K562 (cell line): ENCODE measurements around the gene ATP6V1G2. TPM values are rescaled to one million over a fixed set of nuclear protein-coding genes. Genes with fewer than 3 reads are reported as not detected.
A peak's percentile ranks its signal among the peaks of the same experiment; 100 is the strongest.

Experiments
- DIDO1 ChIP-seq: fragments of 450-650 bp; IDR thresholded peaks from 2 replicates; pipeline ENCODE4 v1.6.1; 2016; ENCODE audit warnings: low read depth, missing biosample characterization, missing genetic modification characterization
- ERF ChIP-seq: fragments of 450-650 bp; formaldehyde crosslinking; IDR thresholded peaks from 2 replicates; pipeline ENCODE4 v1.4.0; 2020; ENCODE audit warnings: mild to moderate bottlenecking, mixed read lengths
- HDAC2 ChIP-seq: fragments of 450-650 bp; IDR thresholded peaks from 2 replicates; pipeline ENCODE4 v1.6.1; 2016; ENCODE audit warnings: mild to moderate bottlenecking
- NCOA6 ChIP-seq: fragments of 450-650 bp; IDR thresholded peaks from 2 replicates; pipeline ENCODE4 v1.6.1; 2017; ENCODE audit warnings: mild to moderate bottlenecking
- SOX6 ChIP-seq: fragments of 450-650 bp; IDR thresholded peaks from 2 replicates; pipeline ENCODE4 v1.6.1; 2014; ENCODE audit warnings: mild to moderate bottlenecking
- TCF3 ChIP-seq: sonication (generic); formaldehyde crosslinking; IDR thresholded peaks from 2 replicates; pipeline ENCODE4 v1.4.0; 2020; ENCODE audit warnings: mild to moderate bottlenecking, missing genetic modification reagents
- XRCC5 ChIP-seq: fragments of 200-400 bp; formaldehyde crosslinking; IDR thresholded peaks from 2 replicates; pipeline ENCODE4 v1.6.1; 2017; ENCODE audit warnings: low read depth, mild to moderate bottlenecking, low read length
- ZNF12 ChIP-seq: sonication (generic); formaldehyde crosslinking; IDR thresholded peaks from 2 replicates; pipeline ENCODE4 v1.4.0; 2020; ENCODE audit warnings: mild to moderate bottlenecking, missing genetic modification reagents
- polyA plus RNA-seq, 8 experiments: library from polyadenylated mRNA; depleted of rRNA in 4 of 8; stranded (reverse) in 5 of 8; unstranded in 3 of 8; fragments of >200 nt; fragmentation: Nextera tagmentation in 2 of 8; fragmentation: Illumina TruSeq in 1 of 8; extraction: Ambion mirVana in 2 of 8; extraction: Trizol in 1 of 8; gene quantifications; 2 replicates each; pipeline versions ENCODE4 v1.2.1 to v1.2.3, GENCODE V29; 2011 to 2014; ENCODE audit warnings: inconsistent platforms in 1 of 8, missing spikeins in 1 of 8
- total RNA-seq, 7 experiments: library from RNA; depleted of rRNA in 6 of 7; stranded (reverse); fragments of >200 nt in 6 of 7; fragmentation: Illumina TruSeq in 2 of 7; extraction: Trizol in 2 of 7; gene quantifications; 2 replicates each; pipeline versions ENCODE4 v1.2.1 to v1.2.3, GENCODE V29; 2011 to 2021; ENCODE audit warnings: low replicate concordance in 1 of 7
- TF ChIP-seq, protein P1 (sequence below): fragments of 450-650 bp; IDR thresholded peaks from 2 replicates; pipeline ENCODE4 v1.6.1; 2017; ENCODE audit warnings: antibody characterized with exemption, mild to moderate bottlenecking
- TF ChIP-seq, protein P2 (sequence below): sonication (generic); formaldehyde crosslinking; IDR thresholded peaks from 2 replicates; pipeline ENCODE4 v1.8.0; 2022; ENCODE audit warnings: missing genetic modification reagents, mild to moderate bottlenecking, borderline replicate concordance
- TF ChIP-seq, protein P3 (sequence below), 2 experiments: fragments of 450-650 bp; IDR thresholded peaks; 2 replicates each; pipeline ENCODE4 v1.6.1; 2016; ENCODE audit warnings: mild to moderate bottlenecking in 2 of 2, borderline replicate concordance in 1 of 2, low read depth in 1 of 2, moderate library complexity in 1 of 2
- TF ChIP-seq, protein P4 (sequence below): sonication (generic); formaldehyde crosslinking; IDR thresholded peaks from 2 replicates; pipeline ENCODE4 v1.9.0; 2022; ENCODE audit warnings: mild to moderate bottlenecking, missing genetic modification reagents
- TF ChIP-seq, protein P5 (sequence below): sonication (generic); formaldehyde crosslinking; IDR thresholded peaks from 2 replicates; pipeline ENCODE4 v1.8.0; 2022; ENCODE audit warnings: missing genetic modification reagents, mild to moderate bottlenecking, moderate library complexity, borderline replicate concordance

The ATP6V1G2 gene
- total and polyA plus RNA-seq, 9 of the 15 experiments (the other 6 are each of a cell fraction or from before 2014, with no cell fraction given), result 0.14 to 1.5 (median 0.33) TPM

DNA sequence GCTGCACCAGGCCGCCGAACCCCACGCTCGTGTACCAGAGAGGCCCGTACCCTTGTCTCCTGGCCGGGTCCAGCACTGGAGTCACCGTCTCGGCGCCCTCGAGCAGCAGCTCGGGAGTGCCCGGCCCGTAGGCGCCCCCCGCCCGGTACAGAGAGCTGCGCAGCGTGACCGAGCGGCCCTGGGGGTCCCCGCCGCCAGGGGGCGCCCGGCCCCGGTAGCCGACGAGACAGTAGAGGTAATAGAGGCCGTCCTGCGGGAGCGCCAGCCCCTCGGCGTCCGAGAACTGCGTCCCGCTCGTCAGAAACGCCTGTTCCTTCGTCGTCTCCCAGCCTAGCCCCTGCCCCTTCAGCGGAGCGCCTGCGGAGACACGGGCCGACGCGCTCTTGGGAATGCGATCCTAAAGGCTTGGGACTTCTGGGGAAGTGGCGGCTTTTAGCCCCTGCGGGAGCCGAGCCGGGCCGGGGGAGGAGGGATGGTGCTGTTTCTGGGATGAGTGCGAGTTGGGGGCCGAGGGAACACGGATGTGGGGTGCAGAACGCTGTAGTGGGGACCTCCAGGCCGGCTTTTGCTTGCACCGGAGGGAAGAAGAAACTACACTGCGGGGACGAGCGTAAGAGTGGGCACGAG lies 34.5 kb upstream of the ATP6V1G2 start (continued):
- TF ChIP-seq, protein P1, sequence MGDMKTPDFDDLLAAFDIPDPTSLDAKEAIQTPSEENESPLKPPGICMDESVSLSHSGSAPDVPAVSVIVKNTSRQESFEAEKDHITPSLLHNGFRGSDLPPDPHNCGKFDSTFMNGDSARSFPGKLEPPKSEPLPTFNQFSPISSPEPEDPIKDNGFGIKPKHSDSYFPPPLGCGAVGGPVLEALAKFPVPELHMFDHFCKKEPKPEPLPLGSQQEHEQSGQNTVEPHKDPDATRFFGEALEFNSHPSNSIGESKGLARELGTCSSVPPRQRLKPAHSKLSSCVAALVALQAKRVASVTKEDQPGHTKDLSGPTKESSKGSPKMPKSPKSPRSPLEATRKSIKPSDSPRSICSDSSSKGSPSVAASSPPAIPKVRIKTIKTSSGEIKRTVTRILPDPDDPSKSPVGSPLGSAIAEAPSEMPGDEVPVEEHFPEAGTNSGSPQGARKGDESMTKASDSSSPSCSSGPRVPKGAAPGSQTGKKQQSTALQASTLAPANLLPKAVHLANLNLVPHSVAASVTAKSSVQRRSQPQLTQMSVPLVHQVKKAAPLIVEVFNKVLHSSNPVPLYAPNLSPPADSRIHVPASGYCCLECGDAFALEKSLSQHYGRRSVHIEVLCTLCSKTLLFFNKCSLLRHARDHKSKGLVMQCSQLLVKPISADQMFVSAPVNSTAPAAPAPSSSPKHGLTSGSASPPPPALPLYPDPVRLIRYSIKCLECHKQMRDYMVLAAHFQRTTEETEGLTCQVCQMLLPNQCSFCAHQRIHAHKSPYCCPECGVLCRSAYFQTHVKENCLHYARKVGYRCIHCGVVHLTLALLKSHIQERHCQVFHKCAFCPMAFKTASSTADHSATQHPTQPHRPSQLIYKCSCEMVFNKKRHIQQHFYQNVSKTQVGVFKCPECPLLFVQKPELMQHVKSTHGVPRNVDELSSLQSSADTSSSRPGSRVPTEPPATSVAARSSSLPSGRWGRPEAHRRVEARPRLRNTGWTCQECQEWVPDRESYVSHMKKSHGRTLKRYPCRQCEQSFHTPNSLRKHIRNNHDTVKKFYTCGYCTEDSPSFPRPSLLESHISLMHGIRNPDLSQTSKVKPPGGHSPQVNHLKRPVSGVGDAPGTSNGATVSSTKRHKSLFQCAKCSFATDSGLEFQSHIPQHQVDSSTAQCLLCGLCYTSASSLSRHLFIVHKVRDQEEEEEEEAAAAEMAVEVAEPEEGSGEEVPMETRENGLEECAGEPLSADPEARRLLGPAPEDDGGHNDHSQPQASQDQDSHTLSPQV, result peak; percentile 73; the same call in 1 of the 2 replicates
- TF ChIP-seq HDAC2 (peak; percentile 80), NCOA6 (peak; percentile 39; the same call in 1 of the 2 replicates), ERF (CRISPR knock-in tag) (peak; percentile 77), XRCC5 (peak; percentile 96), DIDO1 (tag) (no peak), ZNF12 (CRISPR knock-in tag) (peak; percentile 81), TCF3 (peak; percentile 31; the same call in 1 of the 2 replicates), SOX6 (peak; percentile 63; the same call in 1 of the 2 replicates)
- TF ChIP-seq, protein P2, sequence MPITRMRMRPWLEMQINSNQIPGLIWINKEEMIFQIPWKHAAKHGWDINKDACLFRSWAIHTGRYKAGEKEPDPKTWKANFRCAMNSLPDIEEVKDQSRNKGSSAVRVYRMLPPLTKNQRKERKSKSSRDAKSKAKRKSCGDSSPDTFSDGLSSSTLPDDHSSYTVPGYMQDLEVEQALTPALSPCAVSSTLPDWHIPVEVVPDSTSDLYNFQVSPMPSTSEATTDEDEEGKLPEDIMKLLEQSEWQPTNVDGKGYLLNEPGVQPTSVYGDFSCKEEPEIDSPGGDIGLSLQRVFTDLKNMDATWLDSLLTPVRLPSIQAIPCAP (CRISPR knock-in tag), result no peak
- TF ChIP-seq, protein P3, sequence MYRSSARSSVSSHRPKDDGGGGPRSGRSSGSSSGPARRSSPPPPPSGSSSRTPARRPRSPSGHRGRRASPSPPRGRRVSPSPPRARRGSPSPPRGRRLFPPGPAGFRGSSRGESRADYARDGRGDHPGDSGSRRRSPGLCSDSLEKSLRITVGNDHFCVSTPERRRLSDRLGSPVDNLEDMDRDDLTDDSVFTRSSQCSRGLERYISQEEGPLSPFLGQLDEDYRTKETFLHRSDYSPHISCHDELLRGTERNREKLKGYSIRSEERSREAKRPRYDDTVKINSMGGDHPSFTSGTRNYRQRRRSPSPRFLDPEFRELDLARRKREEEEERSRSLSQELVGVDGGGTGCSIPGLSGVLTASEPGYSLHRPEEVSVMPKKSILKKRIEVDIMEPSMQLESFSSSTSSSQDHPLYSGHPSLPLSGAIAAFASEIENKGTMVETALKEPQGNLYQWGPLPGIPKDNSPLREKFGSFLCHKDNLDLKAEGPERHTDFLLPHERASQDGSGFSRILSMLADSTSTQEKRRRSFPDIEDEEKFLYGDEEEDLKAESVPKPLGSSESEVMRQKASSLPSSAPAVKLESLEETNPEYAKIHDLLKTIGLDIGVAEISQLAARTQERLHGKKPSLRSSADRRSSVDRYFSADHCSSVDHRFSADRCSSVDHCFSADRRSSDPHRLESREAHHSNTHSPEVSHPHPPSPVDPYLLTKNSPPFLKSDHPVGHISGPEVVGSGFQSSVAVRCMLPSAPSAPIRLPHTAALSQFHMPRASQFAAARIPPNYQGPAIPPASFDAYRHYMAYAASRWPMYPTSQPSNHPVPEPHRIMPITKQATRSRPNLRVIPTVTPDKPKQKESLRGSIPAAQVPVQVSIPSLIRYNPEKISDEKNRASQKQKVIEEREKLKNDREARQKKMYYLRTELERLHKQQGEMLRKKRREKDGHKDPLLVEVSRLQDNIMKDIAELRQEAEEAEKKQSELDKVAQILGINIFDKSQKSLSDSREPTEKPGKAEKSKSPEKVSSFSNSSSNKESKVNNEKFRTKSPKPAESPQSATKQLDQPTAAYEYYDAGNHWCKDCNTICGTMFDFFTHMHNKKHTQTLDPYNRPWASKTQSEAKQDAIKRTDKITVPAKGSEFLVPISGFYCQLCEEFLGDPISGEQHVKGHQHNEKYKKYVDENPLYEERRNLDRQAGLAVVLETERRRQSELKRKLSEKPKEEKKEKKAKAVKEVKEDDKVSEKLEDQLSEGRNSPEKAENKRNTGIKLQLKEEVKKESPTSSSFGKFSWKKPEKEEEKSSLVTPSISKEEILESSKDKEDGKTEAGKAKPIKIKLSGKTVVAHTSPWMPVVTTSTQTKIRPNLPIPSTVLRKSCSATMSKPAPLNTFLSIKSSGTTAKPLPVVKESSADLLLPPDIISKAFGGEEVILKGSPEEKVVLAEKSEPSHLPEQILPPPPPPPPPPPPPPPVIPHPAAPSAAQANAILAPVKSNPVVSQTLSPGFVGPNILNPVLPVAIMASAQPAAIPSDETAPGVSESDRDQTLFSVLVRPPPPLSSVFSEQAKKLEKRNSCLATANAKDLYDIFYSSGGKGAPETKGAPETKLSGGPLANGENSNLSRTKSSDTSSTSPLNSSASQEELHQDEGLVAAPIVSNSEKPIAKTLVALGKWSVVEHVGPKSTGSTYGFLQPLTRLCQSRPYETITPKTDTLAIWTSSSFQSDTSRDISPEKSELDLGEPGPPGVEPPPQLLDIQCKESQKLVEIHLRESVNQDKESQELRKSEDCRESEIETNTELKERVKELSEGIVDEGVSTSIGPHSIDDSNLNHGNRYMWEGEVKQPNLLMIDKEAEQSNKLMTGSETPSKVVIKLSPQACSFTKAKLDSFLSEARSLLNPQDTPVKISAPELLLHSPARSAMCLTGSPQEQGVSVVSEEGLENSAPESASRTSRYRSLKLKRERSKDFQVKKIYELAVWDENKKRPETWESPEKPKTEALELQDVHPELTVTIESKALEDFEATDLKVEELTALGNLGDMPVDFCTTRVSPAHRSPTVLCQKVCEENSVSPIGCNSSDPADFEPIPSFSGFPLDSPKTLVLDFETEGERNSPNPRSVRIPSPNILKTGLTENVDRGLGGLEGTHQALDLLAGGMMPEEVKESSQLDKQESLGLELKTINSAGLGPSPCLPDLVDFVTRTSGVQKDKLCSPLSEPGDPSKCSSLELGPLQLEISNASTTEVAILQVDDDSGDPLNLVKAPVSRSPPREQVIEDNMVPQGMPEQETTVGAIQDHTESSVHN (IDR thresholded peaks at IDR 0.05; ENCODE audit: borderline replicate concordance in 1 of 2, low read depth in 1 of 2), result no peak
- TF ChIP-seq, protein P4, sequence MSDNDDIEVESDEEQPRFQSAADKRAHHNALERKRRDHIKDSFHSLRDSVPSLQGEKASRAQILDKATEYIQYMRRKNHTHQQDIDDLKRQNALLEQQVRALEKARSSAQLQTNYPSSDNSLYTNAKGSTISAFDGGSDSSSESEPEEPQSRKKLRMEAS (CRISPR knock-in tag), result peak; percentile 85
- TF ChIP-seq, protein P5, sequence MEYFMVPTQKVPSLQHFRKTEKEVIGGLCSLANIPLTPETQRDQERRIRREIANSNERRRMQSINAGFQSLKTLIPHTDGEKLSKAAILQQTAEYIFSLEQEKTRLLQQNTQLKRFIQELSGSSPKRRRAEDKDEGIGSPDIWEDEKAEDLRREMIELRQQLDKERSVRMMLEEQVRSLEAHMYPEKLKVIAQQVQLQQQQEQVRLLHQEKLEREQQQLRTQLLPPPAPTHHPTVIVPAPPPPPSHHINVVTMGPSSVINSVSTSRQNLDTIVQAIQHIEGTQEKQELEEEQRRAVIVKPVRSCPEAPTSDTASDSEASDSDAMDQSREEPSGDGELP (CRISPR knock-in tag), result peak; percentile 82
